Activated T-cell treated with anti-CD3 and anti-CD28 coated beads, Interleukin-2, amount 50 U/mL, for 72 hours (primary cell): ENCODE measurements around the gene BMAL1. TPM values are rescaled to one million over a fixed set of nuclear protein-coding genes. Genes with fewer than 3 reads are reported as not detected.

Experiments
- ATAC-seq, 2 donors: fragments of 150-1000 bp; cut with Tn5 transposase; replicated peaks in 1 of 2; 2 replicates each; pipeline ENCODE4 v1.10.0; 2021; ENCODE audit warnings: moderate library complexity in 2 of 2, mild to moderate bottlenecking in 1 of 2
- DNase-seq, 2 donors: peaks; one replicate each; pipeline ENCODE4 v3.0.0; 2021 to 2022; ENCODE audit warnings: mixed read lengths in 1 of 2
- H3K27ac Mint-ChIP-seq: one replicate; pipeline ENCODE4 v1.8.0; 2022; ENCODE audit warnings: mild to moderate bottlenecking, moderate library complexity, mixed read lengths
- H3K27me3 Mint-ChIP-seq: one replicate; pipeline ENCODE4 v1.8.0; 2022; ENCODE audit warnings: low read depth, mixed read lengths
- H3K36me3 Mint-ChIP-seq, 2 donors: one replicate each; pipeline ENCODE4 v1.8.0; 2022; ENCODE audit warnings: mixed read lengths in 2 of 2, mild to moderate bottlenecking in 1 of 2; ENCODE audit not compliant: insufficient read depth in 2 of 2
- H3K4me1 Mint-ChIP-seq: one replicate; pipeline ENCODE4 v1.8.0; 2022; ENCODE audit warnings: low read depth, mixed read lengths
- H3K4me3 Mint-ChIP-seq, 2 donors: one replicate each; pipeline ENCODE4 v1.8.0; 2022; ENCODE audit warnings: mild to moderate bottlenecking in 2 of 2, mixed read lengths in 2 of 2, moderate library complexity in 2 of 2
- H3K9me3 Mint-ChIP-seq, 2 donors: one replicate each; pipeline ENCODE4 v1.8.0; 2022; ENCODE audit warnings: mixed read lengths in 2 of 2
- total RNA-seq, 2 donors: library from RNA; stranded (reverse); gene quantifications; one replicate each; pipeline ENCODE4 v1.2.3, GENCODE V29; 2022

BMAL1 gene
- total RNA-seq, 2 donors from 2014 or later: 29.6 to 43.5 TPM

DNA sequence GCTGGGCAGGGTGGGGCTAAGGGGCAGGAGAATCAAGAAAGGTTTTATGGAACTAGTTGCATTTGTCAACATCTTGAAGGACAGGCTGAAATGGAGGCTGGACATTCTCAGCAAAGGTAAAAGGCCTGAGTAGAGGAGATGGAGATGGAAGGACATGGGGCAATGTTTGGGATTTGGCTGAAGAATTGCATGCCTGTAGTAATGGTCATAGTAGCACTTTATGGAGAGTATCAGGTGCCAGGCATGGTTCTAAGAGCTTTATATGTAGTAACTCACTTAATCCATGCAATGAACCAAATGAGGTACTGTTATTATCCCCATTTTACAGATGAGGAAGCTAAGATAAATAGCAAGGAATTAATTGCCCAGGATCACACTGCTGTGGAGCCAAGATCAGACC is 23.9 kb downstream of the BMAL1 start:
- H3K9me3 Mint-ChIP-seq: peaks cover 0 to 3% of the 10 kb centered on the region in 2 donors
- no peak overlapping the region for H3K27ac Mint-ChIP-seq
- H3K4me1 Mint-ChIP-seq: peaks cover 65% of the 10 kb centered on the region
- no peaks in the 10 kb centered on the region for H3K27me3 Mint-ChIP-seq
- DNase-seq (no peak), ATAC-seq (no peak)
- H3K36me3 Mint-ChIP-seq: peaks cover 2 to 5% of the 10 kb centered on the region in 2 donors
- no peak overlapping the region for H3K4me3 Mint-ChIP-seq

DNA sequence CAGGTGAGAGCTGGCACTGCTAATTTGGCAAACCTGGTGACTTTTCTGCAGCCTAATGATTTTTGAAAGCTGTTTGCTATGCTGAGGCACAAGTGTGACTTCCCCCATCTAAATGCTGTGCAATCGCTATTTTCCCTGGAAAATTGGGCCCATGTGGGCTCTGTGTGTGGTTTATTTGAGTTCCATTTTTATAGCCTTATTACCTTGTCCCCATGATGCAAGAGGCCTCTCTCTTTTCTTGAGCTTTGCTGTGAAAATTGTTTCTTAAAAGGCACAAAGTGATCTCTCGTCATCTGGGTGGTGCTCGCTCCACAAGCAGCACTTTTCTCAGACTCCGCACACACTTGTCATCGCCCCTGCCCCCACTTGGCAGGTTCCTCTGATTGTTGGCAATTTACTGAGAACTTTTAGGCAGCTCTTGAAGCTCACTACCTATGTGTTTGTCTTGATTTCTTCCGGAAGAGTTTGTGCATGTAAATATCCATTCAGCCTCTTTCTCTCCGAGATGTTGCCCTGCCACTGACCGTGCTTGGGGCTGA is 24.9 kb downstream of the BMAL1 start:
- Mint-ChIP-seq H3K27ac (no peak overlapping the region), H3K4me3 (no peak overlapping the region)

DNA sequence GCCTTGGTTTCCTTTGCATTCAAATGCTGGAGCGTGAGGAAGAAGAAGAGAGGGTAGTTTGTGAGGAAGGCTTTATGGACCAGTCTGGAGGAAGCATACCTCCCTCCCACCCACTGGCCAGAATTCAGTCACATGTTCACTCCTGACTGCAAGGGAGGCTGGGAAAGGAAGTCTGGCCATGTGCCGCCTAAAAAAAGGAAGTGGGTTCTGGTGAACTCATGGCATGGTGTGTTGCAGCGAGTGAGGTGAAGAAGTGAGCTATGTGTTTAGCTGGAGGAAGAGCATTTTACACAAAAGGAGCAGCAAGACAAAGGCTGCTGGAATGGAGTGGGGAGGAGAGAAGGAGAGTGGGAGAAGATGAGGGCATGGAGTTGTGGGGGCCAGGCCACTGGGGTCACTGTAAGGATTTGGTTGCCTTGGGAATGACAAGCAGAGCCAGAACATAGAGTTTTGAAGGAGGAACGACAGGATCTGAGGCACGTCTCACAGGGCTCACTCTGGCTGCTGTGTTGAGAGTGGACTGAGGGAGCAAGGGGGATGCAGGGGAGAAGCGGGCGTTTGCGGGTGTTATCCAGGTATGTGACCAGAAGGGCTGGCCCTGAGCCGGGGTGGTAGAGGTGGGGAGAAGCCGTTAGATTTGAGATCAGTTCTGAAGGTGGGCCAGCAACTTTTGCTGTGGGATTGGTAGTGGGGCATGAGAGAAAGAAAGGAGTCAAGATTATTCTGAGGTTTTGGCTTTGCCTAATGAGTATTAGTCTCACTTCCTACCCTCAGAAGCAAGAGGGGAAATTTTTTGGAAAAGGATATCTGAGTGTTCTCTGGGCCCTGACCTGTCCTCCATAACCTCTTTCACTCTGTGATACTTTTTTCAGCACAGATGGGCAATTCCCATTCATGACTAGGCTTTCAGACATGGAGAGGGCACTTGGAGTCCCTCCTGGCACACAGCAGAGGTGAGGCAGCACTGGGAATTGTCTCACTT is 26.4 kb downstream of the BMAL1 start:
- Mint-ChIP-seq H3K27ac (peak overlapping the region; percentile 1), H3K4me1 (peaks cover 40% of the 10 kb centered on the region), H3K27me3 (no peaks in the 10 kb centered on the region), H3K9me3 (peaks cover 0 to 3% of the 10 kb centered on the region in 2 donors), H3K36me3 (peaks cover 2 to 5% of the 10 kb centered on the region in 2 donors), H3K4me3 (peak overlapping the region in 1 of 2 donors; percentile 4)
- ATAC-seq (no peak), DNase-seq (no peak)

More for the DNA sequence above, 24.9 kb downstream of the BMAL1 start:
- peaks cover 0 to 3% of the 10 kb centered on the region in 2 donors for H3K9me3 Mint-ChIP-seq
- DNase-seq: no peak
- peaks cover 2 to 5% of the 10 kb centered on the region in 2 donors for H3K36me3 Mint-ChIP-seq
- no peaks in the 10 kb centered on the region for H3K27me3 Mint-ChIP-seq
- peaks cover 55% of the 10 kb centered on the region for H3K4me1 Mint-ChIP-seq
- no peak for ATAC-seq

DNA sequence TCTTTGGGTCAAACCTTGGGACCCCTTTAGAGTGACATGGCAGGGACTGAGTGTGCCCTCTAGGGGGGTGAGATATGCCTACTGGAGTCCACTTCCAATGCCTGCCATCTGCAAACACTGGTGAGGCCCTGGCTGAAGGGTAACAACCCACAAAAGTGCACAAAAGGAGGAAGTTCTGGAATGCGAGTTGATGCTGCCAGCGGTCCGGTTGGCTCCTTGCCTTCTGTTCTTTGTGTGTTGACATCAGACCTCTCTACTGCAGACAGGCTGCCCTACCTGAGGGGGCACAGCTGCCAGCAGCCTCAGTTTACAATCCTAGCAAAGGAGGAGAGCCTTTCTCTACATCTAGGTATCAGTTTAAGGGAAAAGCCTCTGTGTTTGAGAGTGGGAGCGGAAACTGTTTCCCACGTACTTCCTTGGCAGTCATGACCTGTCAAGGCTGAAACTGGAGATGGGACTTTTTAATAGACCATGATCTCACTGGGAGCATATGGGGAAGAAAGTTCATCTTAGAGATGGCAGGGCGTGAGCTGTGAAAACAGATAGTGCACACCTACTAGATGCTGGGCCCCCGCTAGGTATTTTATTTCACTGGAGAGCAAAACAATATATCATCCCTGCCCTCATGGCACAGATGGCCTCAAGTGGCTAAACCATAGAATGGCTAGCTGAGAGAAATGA is 27.2 kb downstream of the BMAL1 start:
- Mint-ChIP-seq H3K27ac (no peak overlapping the region), H3K4me3 (no peak overlapping the region), H3K4me1 (peaks cover 39% of the 10 kb centered on the region), H3K27me3 (no peaks in the 10 kb centered on the region), H3K36me3 (peaks cover 2 to 5% of the 10 kb centered on the region in 2 donors), H3K9me3 (peaks cover 0 to 3% of the 10 kb centered on the region in 2 donors)
- DNase-seq (no peak), ATAC-seq (no peak)

DNA sequence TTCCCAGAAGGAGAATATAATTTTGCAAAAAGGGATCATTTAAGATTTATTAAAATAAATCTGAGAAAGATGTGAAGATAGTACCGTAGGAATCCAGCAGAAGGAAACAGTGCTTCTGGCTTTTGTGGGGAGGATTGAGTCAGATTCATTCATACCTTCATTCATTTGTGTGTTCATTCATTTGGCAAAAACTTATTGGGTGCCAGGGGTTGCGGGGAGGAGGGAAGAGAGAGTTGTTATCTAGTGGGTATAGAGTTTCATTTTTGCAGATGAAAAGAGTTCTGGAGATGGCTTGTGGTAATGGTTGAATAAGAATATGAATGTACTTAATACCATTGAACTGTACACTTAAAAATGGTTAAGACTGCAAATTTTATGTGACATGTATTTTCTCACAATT is 31.1 kb downstream of the BMAL1 start:
- DNase-seq: peak; percentile 21 to 29
- Mint-ChIP-seq H3K4me3 (no peak overlapping the region), H3K27ac (no peak overlapping the region), H3K4me1 (peaks cover 35% of the 10 kb centered on the region), H3K36me3 (peaks cover 11 to 17% of the 10 kb centered on the region in 2 donors), H3K27me3 (no peaks in the 10 kb centered on the region), H3K9me3 (peaks cover 0 to 1% of the 10 kb centered on the region in 2 donors)
- peak; percentile 83 to 85 for ATAC-seq

DNA sequence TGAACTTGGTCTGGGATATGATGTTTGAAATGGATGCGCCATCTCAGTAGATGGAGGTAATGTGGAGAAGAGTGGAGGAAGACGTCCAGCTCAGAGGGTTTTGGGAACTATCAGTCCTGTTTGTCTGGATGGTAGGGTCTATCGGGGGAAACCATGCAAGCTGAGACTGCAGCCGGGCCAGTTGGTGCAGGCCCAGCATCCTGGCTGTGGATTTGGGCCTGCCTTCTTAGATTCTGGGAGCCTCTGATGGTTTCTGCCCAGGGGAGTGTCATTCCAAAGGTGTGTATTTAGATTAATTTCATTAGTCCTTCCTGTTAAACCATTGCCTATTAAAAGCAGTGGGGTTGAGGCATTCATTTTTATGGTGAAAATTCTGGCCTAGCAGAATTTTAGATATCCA is 31.6 kb downstream of the BMAL1 start:
- Mint-ChIP-seq H3K4me1 (peaks cover 35% of the 10 kb centered on the region), H3K27ac (no peak overlapping the region), H3K36me3 (peaks cover 11 to 14% of the 10 kb centered on the region in 2 donors), H3K9me3 (no peaks in the 10 kb centered on the region), H3K4me3 (no peak overlapping the region), H3K27me3 (no peaks in the 10 kb centered on the region)
- no peak for DNase-seq
- ATAC-seq: no peak

DNA sequence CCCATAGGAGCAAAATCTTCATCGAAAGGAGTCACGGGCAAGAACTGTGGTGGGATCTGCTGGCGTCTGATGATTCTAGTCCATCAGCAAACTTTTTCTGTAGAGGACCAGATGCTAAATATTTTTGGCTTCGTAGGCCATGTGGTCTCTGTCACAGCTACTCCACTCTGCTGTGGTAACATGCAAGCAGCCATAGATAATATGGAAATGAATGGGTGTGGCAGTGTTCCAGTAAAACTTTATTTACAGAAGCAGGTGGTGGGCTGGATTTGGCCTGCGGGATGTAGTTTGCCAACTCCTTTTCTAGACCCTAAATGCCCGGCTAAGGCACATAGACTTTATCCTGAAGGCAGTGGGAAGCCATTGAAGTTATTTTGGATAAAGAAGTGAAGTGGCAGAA is 32.9 kb downstream of the BMAL1 start:
- ATAC-seq (no peak), DNase-seq (no peak)
- Mint-ChIP-seq H3K36me3 (peaks cover 11 to 14% of the 10 kb centered on the region in 2 donors), H3K4me3 (no peak overlapping the region), H3K27me3 (no peaks in the 10 kb centered on the region), H3K9me3 (no peaks in the 10 kb centered on the region), H3K4me1 (peaks cover 37% of the 10 kb centered on the region), H3K27ac (no peak overlapping the region)

DNA sequence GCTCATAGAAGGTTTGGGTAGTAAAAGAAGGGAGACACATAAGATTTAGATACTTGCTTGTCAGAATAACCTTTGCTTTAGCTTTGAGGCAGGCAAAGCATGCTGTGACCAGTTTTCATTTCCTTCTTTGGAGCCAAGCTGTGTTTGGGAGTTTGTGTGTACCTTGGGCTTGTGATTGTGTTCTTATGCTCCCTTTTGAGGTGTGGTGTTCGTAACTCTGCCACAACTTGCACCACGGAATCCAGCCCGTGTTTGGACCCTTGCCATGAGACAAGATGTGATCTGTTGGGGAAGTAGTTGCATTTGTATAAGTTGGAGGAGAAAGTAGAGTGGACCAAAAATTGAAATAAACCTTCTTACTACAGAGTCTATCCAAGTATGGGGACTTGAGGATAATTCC is 34.0 kb downstream of the BMAL1 start:
- ATAC-seq: no peak
- peaks cover 48% of the 10 kb centered on the region for H3K4me1 Mint-ChIP-seq
- no peak overlapping the region for H3K4me3 Mint-ChIP-seq
- no peak for DNase-seq
- H3K27me3 Mint-ChIP-seq: no peaks in the 10 kb centered on the region
- no peak overlapping the region for H3K27ac Mint-ChIP-seq
- no peaks in the 10 kb centered on the region for H3K9me3 Mint-ChIP-seq
- peaks cover 11 to 14% of the 10 kb centered on the region in 2 donors for H3K36me3 Mint-ChIP-seq

DNA sequence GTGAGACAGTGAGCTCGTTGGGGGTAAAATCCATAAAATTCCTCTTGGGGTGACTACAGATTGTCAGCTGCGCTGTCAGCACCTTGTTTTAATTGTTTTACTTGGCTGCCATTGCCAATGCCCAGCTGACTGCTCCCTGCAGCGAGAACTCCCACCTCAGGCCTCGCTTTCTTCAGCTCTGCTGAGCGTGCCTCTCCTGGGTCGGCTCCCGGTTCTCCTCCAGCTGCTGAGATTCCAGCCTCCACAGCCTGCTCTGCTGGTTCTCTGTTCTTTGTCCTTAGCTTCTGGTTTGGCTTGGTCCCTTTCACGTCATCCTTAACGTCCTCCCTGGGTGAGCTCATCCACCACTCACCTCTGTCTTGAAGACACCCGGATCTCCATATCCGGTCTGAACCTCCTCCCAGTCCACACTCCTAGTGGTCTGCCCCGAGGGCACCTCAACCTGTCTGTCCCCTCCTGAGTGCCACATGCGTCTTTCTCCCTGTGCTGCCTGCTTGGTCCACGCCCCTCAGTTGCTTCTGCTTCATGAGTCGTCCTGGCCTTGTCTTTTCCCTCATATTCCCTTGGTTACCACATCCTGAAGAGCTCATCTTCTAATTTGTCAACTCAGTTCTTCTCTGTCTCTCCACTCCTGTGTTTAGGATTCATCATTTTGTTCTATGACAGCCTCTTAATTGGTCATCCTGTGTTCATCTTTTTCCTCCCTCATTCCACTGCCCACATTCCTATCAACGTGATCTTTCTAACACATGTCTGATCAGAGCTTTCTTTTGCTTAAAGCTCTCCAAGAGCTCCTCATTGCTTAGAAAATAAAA is 35.6 kb downstream of the BMAL1 start:
- Mint-ChIP-seq H3K36me3 (peaks cover 11 to 14% of the 10 kb centered on the region in 2 donors), H3K27me3 (no peaks in the 10 kb centered on the region), H3K4me3 (no peak overlapping the region), H3K4me1 (peaks cover 61% of the 10 kb centered on the region), H3K9me3 (no peaks in the 10 kb centered on the region), H3K27ac (no peak overlapping the region)
- no peak for DNase-seq
- ATAC-seq: no peak

DNA sequence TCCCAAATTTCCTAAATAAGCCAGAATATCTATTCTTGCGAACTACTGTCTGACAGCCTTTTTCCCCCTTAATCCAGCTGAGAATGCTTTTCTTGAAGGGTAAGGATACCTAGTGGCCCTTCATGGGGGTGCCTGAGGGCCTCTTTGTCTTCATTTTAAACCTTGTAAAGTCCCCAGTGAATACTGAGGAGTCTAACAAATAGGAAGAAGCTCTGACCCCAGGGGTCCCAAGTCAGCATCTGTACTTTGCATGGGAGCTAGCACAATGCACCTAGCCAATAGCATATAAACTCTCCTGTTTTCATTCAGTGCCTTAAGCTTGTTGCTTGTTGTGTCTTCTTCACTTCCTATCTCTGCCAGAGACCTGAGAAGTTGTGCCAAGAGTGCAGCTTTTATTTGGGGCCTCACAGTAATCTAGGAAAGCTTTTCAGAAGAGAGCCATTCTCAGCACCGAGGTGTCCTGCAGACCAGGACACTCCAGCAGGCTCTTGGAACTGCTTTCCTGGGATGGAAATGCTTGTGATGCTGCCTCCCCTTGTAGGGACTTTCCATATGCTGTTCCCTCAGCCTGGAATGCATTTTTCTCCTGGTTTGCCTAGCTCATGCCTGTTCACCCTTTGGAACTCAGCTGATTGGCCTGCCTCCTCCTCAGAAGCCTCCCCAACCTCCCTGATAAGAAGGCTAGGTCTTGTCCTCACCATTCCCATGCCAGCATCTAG is 37.2 kb downstream of the BMAL1 start:
- H3K27me3 Mint-ChIP-seq: no peaks in the 10 kb centered on the region
- ATAC-seq (no peak), DNase-seq (no peak)
- peaks cover 11 to 14% of the 10 kb centered on the region in 2 donors for H3K36me3 Mint-ChIP-seq
- no peak overlapping the region for H3K4me3 Mint-ChIP-seq
- H3K9me3 Mint-ChIP-seq: no peaks in the 10 kb centered on the region
- peaks cover 74% of the 10 kb centered on the region for H3K4me1 Mint-ChIP-seq
- no peak overlapping the region for H3K27ac Mint-ChIP-seq

DNA sequence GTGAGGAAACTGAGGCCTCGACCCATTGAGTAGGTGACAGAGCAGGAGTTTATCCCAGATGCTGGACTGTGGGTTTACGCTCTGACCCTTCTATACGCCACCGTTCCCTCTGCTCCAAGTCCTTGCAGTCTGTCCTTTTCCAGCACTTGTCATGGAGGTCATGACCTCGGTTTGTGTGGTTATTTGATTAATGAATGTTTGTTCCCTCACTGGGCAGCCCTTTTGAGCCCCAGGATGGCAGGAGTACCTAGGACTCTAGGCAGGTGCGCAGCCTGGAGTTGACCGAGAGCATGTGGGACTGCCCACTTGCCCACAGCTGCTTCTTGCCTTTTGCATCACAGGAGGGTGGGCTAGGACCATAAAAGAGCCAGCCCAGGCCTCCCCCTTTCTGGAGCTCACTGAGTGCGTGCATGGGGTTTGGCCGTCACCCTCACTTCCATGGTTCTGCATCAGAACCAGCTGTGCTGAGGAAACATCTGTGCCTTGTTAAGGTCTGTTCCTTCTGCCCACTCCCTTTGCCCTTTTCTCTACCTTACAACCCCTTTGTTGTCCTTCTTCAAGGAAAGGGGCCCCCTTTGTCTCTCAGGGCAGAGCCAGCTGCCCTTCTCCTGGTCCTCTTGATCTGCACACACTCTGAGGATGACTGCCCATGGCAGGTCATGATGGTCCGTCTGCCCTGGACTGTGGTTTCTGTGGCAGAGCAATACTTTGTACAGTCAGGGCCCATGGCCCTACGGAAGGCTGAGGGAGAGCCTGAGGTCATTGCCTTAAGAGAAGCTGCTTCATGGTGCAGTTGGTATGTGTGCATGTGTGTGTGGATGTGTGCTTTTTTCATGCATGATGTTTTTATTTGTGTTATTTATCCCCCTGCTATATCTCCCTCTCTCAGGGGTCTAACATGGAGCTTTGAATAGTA is 38.2 kb downstream of the BMAL1 start:
- no peaks in the 10 kb centered on the region for H3K27me3 Mint-ChIP-seq
- no peak overlapping the region for H3K4me3 Mint-ChIP-seq
- ATAC-seq: peak in 1 of 2 donors; percentile 38
- H3K9me3 Mint-ChIP-seq: no peaks in the 10 kb centered on the region
- peaks cover 9 to 14% of the 10 kb centered on the region in 2 donors for H3K36me3 Mint-ChIP-seq
- no peak overlapping the region for H3K27ac Mint-ChIP-seq
- H3K4me1 Mint-ChIP-seq: peaks cover 76% of the 10 kb centered on the region
- no peak for DNase-seq
